ENCODE measurements around the gene CERS2.

DNA sequence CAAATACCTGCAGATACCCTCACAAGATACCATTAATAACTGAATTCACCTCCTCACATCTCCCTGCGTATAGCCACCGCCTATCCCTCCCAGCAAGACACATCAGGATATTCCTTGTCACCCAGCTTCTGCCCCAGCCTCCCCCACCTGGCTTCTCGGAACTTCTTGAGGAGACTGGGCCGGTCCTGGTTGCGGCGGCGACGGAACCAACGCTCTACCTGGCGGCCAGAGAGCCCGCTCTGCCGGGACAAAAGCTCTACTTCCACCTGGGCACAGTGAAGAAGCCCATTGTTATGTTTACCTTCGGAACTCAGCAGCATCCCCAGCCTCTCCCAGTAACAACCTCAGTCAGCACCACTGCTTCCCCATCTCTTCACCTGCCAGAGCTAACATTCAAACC lies 6.7 kb downstream of the CERS2 start:
- no peak for TF ChIP-seq TAF1 (IDR thresholded peaks at IDR 0.05; ENCODE audit: borderline replicate concordance, low read depth, low read length)
- TF ChIP-seq JUND (IDR thresholded peaks at IDR 0.05): no peak
- no peak for TF ChIP-seq RFX5 (IDR thresholded peaks at IDR 0.05; ENCODE audit: low read length)
- TF ChIP-seq, protein P1, sequence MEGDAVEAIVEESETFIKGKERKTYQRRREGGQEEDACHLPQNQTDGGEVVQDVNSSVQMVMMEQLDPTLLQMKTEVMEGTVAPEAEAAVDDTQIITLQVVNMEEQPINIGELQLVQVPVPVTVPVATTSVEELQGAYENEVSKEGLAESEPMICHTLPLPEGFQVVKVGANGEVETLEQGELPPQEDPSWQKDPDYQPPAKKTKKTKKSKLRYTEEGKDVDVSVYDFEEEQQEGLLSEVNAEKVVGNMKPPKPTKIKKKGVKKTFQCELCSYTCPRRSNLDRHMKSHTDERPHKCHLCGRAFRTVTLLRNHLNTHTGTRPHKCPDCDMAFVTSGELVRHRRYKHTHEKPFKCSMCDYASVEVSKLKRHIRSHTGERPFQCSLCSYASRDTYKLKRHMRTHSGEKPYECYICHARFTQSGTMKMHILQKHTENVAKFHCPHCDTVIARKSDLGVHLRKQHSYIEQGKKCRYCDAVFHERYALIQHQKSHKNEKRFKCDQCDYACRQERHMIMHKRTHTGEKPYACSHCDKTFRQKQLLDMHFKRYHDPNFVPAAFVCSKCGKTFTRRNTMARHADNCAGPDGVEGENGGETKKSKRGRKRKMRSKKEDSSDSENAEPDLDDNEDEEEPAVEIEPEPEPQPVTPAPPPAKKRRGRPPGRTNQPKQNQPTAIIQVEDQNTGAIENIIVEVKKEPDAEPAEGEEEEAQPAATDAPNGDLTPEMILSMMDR (IDR thresholded peaks at IDR 0.05): no peak
- TF ChIP-seq EZH2phosphoT487 (IDR thresholded peaks at IDR 0.05; ENCODE audit: borderline replicate concordance, low read depth): no peak
- no peak for TF ChIP-seq GATA2 (CRISPR knock-in tag; IDR thresholded peaks at IDR 0.05)
- TF ChIP-seq, protein P2, sequence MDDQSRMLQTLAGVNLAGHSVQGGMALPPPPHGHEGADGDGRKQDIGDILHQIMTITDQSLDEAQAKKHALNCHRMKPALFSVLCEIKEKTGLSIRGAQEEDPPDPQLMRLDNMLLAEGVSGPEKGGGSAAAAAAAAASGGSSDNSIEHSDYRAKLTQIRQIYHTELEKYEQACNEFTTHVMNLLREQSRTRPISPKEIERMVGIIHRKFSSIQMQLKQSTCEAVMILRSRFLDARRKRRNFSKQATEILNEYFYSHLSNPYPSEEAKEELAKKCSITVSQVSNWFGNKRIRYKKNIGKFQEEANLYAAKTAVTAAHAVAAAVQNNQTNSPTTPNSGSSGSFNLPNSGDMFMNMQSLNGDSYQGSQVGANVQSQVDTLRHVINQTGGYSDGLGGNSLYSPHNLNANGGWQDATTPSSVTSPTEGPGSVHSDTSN (IDR thresholded peaks at IDR 0.05): no peak
- TF ChIP-seq, protein P3, sequence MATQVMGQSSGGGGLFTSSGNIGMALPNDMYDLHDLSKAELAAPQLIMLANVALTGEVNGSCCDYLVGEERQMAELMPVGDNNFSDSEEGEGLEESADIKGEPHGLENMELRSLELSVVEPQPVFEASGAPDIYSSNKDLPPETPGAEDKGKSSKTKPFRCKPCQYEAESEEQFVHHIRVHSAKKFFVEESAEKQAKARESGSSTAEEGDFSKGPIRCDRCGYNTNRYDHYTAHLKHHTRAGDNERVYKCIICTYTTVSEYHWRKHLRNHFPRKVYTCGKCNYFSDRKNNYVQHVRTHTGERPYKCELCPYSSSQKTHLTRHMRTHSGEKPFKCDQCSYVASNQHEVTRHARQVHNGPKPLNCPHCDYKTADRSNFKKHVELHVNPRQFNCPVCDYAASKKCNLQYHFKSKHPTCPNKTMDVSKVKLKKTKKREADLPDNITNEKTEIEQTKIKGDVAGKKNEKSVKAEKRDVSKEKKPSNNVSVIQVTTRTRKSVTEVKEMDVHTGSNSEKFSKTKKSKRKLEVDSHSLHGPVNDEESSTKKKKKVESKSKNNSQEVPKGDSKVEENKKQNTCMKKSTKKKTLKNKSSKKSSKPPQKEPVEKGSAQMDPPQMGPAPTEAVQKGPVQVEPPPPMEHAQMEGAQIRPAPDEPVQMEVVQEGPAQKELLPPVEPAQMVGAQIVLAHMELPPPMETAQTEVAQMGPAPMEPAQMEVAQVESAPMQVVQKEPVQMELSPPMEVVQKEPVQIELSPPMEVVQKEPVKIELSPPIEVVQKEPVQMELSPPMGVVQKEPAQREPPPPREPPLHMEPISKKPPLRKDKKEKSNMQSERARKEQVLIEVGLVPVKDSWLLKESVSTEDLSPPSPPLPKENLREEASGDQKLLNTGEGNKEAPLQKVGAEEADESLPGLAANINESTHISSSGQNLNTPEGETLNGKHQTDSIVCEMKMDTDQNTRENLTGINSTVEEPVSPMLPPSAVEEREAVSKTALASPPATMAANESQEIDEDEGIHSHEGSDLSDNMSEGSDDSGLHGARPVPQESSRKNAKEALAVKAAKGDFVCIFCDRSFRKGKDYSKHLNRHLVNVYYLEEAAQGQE (IDR thresholded peaks at IDR 0.05; ENCODE audit: low read depth, low read length): no peak
- no peak for TF ChIP-seq EP300 (IDR thresholded peaks at IDR 0.05; ENCODE audit: borderline replicate concordance in 1 of 2, low read depth in 1 of 2, low read length in 1 of 2)
- no peak for TF ChIP-seq RAD21 (IDR thresholded peaks at IDR 0.05; ENCODE audit: low read length)
- no peak for TF ChIP-seq MXI1 (IDR thresholded peaks at IDR 0.05; ENCODE audit: low read depth, low read length)
- no peak for TF ChIP-seq FOXM1 (IDR thresholded peaks at IDR 0.05; ENCODE audit: low read depth)
- TF ChIP-seq SMC3 (IDR thresholded peaks at IDR 0.05; ENCODE audit: low read depth, low read length): no peak
- no peak for TF ChIP-seq RXRA (IDR thresholded peaks at IDR 0.05; ENCODE audit: borderline replicate concordance, low read depth)
